Spinal cord (tissue), 10 donors: ENCODE results near the gene ITPRID1. TPM values are rescaled to one million over a fixed set of nuclear protein-coding genes. Genes with fewer than 3 reads are reported as not detected.
"Not testable (repeated sequence)": the region's sequence is repeated elsewhere in the genome, so short reads cannot be mapped to it uniquely, and the experiment has no call there.

Experiments
- DNase-seq, 6 donors: peaks; one replicate each; pipeline versions ENCODE4 v3.0.0 to v3.0.0-alpha.2; 2013 to 2015; ENCODE audit warnings: low spot score in 6 of 6, low read depth in 4 of 6
- H3K27ac ChIP-seq: one replicate; pipeline ENCODE4 v1.5.1; 2013; ENCODE audit warnings: low read depth, low read length, control low read depth
- H3K27me3 ChIP-seq: one replicate; pipeline ENCODE4 v1.6.1; 2013; ENCODE audit warnings: low read length; ENCODE audit not compliant: control insufficient read depth, insufficient read depth
- H3K36me3 ChIP-seq: one replicate; pipeline ENCODE4 v1.6.1; 2013; ENCODE audit warnings: low read length; ENCODE audit not compliant: control insufficient read depth, insufficient read depth
- H3K4me1 ChIP-seq: one replicate; pipeline ENCODE4 v1.6.1; 2013; ENCODE audit warnings: low read length; ENCODE audit not compliant: control insufficient read depth, insufficient read depth
- H3K4me3 ChIP-seq: one replicate; pipeline ENCODE4 v1.5.1; 2013; ENCODE audit warnings: low read depth, low read length, control low read depth
- H3K9me3 ChIP-seq: one replicate; pipeline ENCODE4 v1.6.1; 2013; ENCODE audit warnings: low read length; ENCODE audit not compliant: control insufficient read depth, insufficient read depth
- WGBS: methylation state at CpG from one replicate; pipeline ENCODE4 v1.1.5; 2013; ENCODE audit warnings: missing lambda C conversion rate; ENCODE audit not compliant: insufficient coverage; 5-methylcytosine and 5-hydroxymethylcytosine counted together
- long read RNA-seq, 4 donors: transcript quantifications; one replicate each; lab custom pipeline, GENCODE V29; 2026
- polyA plus RNA-seq, 2 donors: library from polyadenylated mRNA; unstranded; fragments of 120-200 nt; gene quantifications; one replicate each; pipeline ENCODE4 v1.2.1, GENCODE V29; 2013; ENCODE audit not compliant: insufficient read length in 2 of 2
- total RNA-seq, 2 donors: library from RNA; depleted of rRNA in 1 of 2; stranded (reverse); fragments of 120-200 nt in 1 of 2; fragments of >200 nt in 1 of 2; gene quantifications; one replicate each; pipeline versions ENCODE4 v1.2.3 to v1.2.4, GENCODE V29; 2013 to 2014
- donor health status: healthy.

ITPRID1 gene
- under 1 TPM in 1 of 2 donors, not detected in 1; 0.11 TPM for total RNA-seq
- polyA plus RNA-seq, result under 1 TPM in 1 of 2 donors, not detected in 1; 0.09 TPM
- long read RNA-seq, donor 1, result 0 reads
- long read RNA-seq, donor 2, result 0 reads
- long read RNA-seq, donor 3, result 0 reads
- long read RNA-seq, donor 4, result 0 reads

- Histone ChIP-seq H3K36me3 (no peaks in the 10 kb centered on the region), H3K27me3 (no peaks in the 10 kb centered on the region), H3K9me3 (no peaks in the 10 kb centered on the region), H3K27ac (no peak within 1 kb of the TSS), H3K4me1 (no peaks in the 10 kb centered on the region), H3K4me3 (no peak within 1 kb of the TSS)
- no peak for DNase-seq
- 60% methylated on average over 1 of the region's 4 CpGs for WGBS
Observed at GRCh38 chr7:31513790-31514189, at the start of gene ITPRID1. Gene ITPRID1 (plus strand): TSS chr7:31514090. CDS start chr7:31553025, 38,935 bp downstream.

GRCh38 chr7:31464601-31465000 is 49.3 kb upstream of the ITPRID1 start:
- no peak for DNase-seq
- Histone ChIP-seq H3K27ac (no peak overlapping the region), H3K4me1 (no peaks in the 10 kb centered on the region), H3K4me3 (no peak overlapping the region), H3K27me3 (no peaks in the 10 kb centered on the region), H3K9me3 (no peaks in the 10 kb centered on the region), H3K36me3 (no peaks in the 10 kb centered on the region)
- 71% methylated on average over 1 of the region's 1 CpG for WGBS

GRCh38 chr7:31465285-31465684 is 48.6 kb upstream of the ITPRID1 start:
- 67% methylated on average over 3 of the region's 3 CpGs for WGBS
- H3K36me3 ChIP-seq, result no peaks in the 10 kb centered on the region

GRCh38 chr7:31466036-31466435 is 47.9 kb upstream of the ITPRID1 start:
- no peaks in the 10 kb centered on the region for H3K9me3 ChIP-seq
- no peak overlapping the region for H3K27ac ChIP-seq
- no peak overlapping the region for H3K4me3 ChIP-seq
- no peak for DNase-seq
- no CpG with 5 or more reads among the region's 1 CpG for WGBS
- no peaks in the 10 kb centered on the region for H3K4me1 ChIP-seq
- H3K27me3 ChIP-seq, result no peaks in the 10 kb centered on the region
- no peaks in the 10 kb centered on the region for H3K36me3 ChIP-seq

More at GRCh38 chr7:31465285-31465684, 48.6 kb upstream of the ITPRID1 start:
- DNase-seq, result no peak
- H3K4me3 ChIP-seq, result no peak overlapping the region
- H3K9me3 ChIP-seq, result no peaks in the 10 kb centered on the region
- no peak overlapping the region for H3K27ac ChIP-seq
- H3K4me1 ChIP-seq, result no peaks in the 10 kb centered on the region
- no peaks in the 10 kb centered on the region for H3K27me3 ChIP-seq

GRCh38 chr7:31470883-31471282 is 43.0 kb upstream of the ITPRID1 start:
- DNase-seq, H3K36me3 ChIP-seq, H3K4me1 ChIP-seq, H3K9me3 ChIP-seq, H3K4me3 ChIP-seq, H3K27me3 ChIP-seq, H3K27ac ChIP-seq: not testable (repeated sequence)
- 79% methylated on average over 8 of the region's 8 CpGs for WGBS

GRCh38 chr7:31475368-31475767 is 38.5 kb upstream of the ITPRID1 start:
- Histone ChIP-seq H3K4me3 (no peak overlapping the region), H3K36me3 (no peaks in the 10 kb centered on the region), H3K4me1 (peaks cover 6% of the 10 kb centered on the region), H3K27ac (no peak overlapping the region), H3K9me3 (no peaks in the 10 kb centered on the region), H3K27me3 (no peaks in the 10 kb centered on the region)
- WGBS, result no CpG with 5 or more reads among the region's 1 CpG
- DNase-seq, result peak in 1 of 6 donors; percentile 14

- WGBS, result 88% methylated on average over 2 of the region's 7 CpGs
- DNase-seq, result no peak
- Histone ChIP-seq H3K36me3 (no peaks in the 10 kb centered on the region), H3K4me3 (no peak overlapping the region), H3K27me3 (no peaks in the 10 kb centered on the region), H3K4me1 (peaks cover 6% of the 10 kb centered on the region), H3K27ac (no peak overlapping the region), H3K9me3 (no peaks in the 10 kb centered on the region)
Observed at GRCh38 chr7:31476073-31476745, 37.7 kb upstream of the ITPRID1 start.

- DNase-seq, result peak in 2 of 6 donors; percentile 45 to 72
- H3K27me3 ChIP-seq, result no peaks in the 10 kb centered on the region
- H3K27ac ChIP-seq, result no peak overlapping the region
- no peaks in the 10 kb centered on the region for H3K9me3 ChIP-seq
- no peaks in the 10 kb centered on the region for H3K36me3 ChIP-seq
- 89% methylated on average over 9 of the region's 11 CpGs for WGBS
- peaks cover 6% of the 10 kb centered on the region for H3K4me1 ChIP-seq
- no peak overlapping the region for H3K4me3 ChIP-seq
Observed at GRCh38 chr7:31476941-31477677, 36.8 kb upstream of the ITPRID1 start.

GRCh38 chr7:31478018-31478417 is 35.9 kb upstream of the ITPRID1 start:
- no peak overlapping the region for H3K4me3 ChIP-seq
- no peaks in the 10 kb centered on the region for H3K36me3 ChIP-seq
- peaks cover 6% of the 10 kb centered on the region for H3K4me1 ChIP-seq
- no peak for DNase-seq
- H3K9me3 ChIP-seq, result no peaks in the 10 kb centered on the region
- no peak overlapping the region for H3K27ac ChIP-seq
- H3K27me3 ChIP-seq, result no peaks in the 10 kb centered on the region
- no CpG with 5 or more reads among the region's 3 CpGs for WGBS
